Thoracic aorta (tissue), 2 donors: ENCODE measurements around the gene ST7. TPM values are rescaled to one million over a fixed set of nuclear protein-coding genes. Genes with fewer than 3 reads are reported as not detected.

Experiments
- ATAC-seq: fragments of 150-250 bp; one replicate; pipeline ENCODE4 v1.8.0; 2017; ENCODE audit warnings: low read depth; ENCODE audit not compliant: insufficient number of reproducible peaks, low FRiP score
- DNase-seq: peaks from one replicate; pipeline ENCODE4 v3.0.0-alpha.2; 2020; ENCODE audit warnings: low spot score
- H3K27ac ChIP-seq, 2 donors: fragments of 200-600 bp; sonication (generic); 1 replicate in 1 of 2; 2 replicates in 1 of 2; pipeline ENCODE4 v1.5.1; 2016; ENCODE audit warnings: mild to moderate bottlenecking in 2 of 2, moderate library complexity in 2 of 2
- H3K27me3 ChIP-seq: fragments of 200-600 bp; sonication (generic); replicated peaks from 2 replicates; pipeline ENCODE4 v1.6.0; 2016; ENCODE audit warnings: mild to moderate bottlenecking; ENCODE audit not compliant: insufficient read depth
- H3K36me3 ChIP-seq: fragments of 200-600 bp; sonication (generic); one replicate; pipeline ENCODE4 v1.5.1; 2016
- H3K4me1 ChIP-seq, 2 donors: fragments of 200-600 bp; sonication (generic); 1 replicate in 1 of 2; 2 replicates in 1 of 2; pipeline versions ENCODE4 v1.5.1 to v1.6.0; 2016; ENCODE audit warnings: low read depth in 2 of 2, mild to moderate bottlenecking in 1 of 2; ENCODE audit not compliant: control insufficient read depth in 1 of 2
- H3K4me3 ChIP-seq: fragments of 200-600 bp; sonication (generic); 2 replicates; pipeline ENCODE4 v1.5.1; 2016; ENCODE audit warnings: mild to moderate bottlenecking
- H3K9me3 ChIP-seq: fragments of 200-600 bp; sonication (generic); 2 replicates; pipeline ENCODE4 v1.5.1; 2016
- total RNA-seq, 2 donors: library from RNA; depleted of rRNA; stranded (reverse); fragments of >200 nt; gene quantifications; one replicate each; pipeline versions ENCODE4 v1.1.0 to v1.2.3, GENCODE V29; 2016
- TF ChIP-seq, protein P1 (sequence below): fragments of 200-600 bp; sonication (generic); IDR thresholded peaks from one replicate; pipeline ENCODE4 v1.5.1; 2019; ENCODE audit warnings: antibody characterized with exemption

ST7 gene
- total RNA-seq, 2 donors from 2014 or later: 29.8 to 56.2 TPM

DNA sequence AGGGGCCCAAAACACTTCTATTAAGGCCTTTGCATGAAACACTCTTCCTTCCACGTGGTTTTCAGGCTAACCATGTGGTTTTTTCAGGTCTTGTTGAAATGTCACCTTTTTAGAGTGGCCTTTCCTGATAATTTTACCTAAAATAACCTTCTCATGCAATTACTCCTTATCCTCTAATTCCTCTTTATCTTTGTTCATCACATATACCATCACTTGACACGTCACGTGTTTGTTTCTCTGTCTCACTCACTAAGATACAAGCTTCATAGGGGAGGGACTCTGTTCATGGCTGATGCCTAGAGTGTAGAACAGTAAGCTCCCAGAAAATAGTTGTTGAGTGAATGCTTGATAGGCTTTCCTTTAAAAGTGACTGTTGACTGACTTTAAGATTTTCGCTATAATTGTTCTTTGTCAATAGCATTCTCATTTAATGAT is 63.7 kb downstream of the ST7 start:
- no peak for DNase-seq
- Histone ChIP-seq H3K9me3 (no peaks in the 10 kb centered on the region), H3K27me3 (no peaks in the 10 kb centered on the region), H3K27ac (no peak overlapping the region), H3K4me1 (peaks cover 3 to 45% of the 10 kb centered on the region in 2 donors), H3K36me3 (no peaks in the 10 kb centered on the region), H3K4me3 (no peak overlapping the region)
- ATAC-seq: no peak
- TF ChIP-seq, protein P1, sequence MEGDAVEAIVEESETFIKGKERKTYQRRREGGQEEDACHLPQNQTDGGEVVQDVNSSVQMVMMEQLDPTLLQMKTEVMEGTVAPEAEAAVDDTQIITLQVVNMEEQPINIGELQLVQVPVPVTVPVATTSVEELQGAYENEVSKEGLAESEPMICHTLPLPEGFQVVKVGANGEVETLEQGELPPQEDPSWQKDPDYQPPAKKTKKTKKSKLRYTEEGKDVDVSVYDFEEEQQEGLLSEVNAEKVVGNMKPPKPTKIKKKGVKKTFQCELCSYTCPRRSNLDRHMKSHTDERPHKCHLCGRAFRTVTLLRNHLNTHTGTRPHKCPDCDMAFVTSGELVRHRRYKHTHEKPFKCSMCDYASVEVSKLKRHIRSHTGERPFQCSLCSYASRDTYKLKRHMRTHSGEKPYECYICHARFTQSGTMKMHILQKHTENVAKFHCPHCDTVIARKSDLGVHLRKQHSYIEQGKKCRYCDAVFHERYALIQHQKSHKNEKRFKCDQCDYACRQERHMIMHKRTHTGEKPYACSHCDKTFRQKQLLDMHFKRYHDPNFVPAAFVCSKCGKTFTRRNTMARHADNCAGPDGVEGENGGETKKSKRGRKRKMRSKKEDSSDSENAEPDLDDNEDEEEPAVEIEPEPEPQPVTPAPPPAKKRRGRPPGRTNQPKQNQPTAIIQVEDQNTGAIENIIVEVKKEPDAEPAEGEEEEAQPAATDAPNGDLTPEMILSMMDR: no peak

DNA sequence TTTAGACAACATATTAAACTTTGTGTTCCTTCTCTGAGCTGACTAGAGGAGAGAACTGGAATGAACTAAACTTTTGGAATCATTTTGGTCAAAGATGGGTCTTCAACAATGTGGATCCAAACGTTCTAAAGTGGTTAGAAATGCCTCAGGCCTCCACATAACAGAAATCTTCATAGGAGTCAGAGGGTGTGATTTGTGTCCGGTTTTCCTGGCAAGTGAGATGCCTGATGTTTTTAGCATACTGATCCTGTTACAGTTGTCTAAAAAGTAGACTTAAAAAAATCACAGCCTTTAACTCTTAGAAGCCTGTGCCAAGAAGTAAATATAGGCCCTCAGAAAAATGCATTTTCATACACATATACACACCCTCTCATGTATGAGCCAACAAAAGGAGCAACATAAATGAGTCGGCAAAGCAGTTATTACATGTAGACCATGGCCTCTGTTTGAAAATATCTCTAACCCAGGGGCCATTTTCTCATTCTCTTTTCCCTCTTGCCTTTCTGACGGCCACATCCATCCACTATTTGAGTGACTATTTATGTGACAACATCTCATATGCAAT is 64.5 kb downstream of the ST7 start:
- peaks cover 3 to 48% of the 10 kb centered on the region in 2 donors for H3K4me1 ChIP-seq
- no peak for DNase-seq
- ATAC-seq: no peak
- no peaks in the 10 kb centered on the region for H3K36me3 ChIP-seq
- TF ChIP-seq, protein P1: no peak
- H3K9me3 ChIP-seq: no peaks in the 10 kb centered on the region
- H3K4me3 ChIP-seq: no peak overlapping the region
- no peak overlapping the region for H3K27ac ChIP-seq
- H3K27me3 ChIP-seq: no peaks in the 10 kb centered on the region

DNA sequence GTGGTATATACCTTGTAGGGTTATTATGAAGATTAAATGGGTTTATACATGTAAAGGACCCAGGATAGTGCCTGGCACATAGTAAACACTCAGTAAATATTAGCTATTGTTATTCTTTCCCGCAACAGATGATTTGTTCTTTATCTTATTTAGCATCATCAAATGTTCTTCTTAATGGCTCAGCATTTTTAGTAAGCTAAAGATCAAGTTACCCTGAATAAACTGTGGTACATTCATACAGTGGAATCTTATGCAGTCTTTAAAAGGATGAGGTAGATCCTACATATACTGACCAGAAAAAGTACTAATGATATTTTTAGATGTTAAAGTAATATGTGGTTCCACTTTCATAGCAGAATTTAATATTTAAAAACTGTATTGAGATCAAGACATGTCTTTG is 65.4 kb downstream of the ST7 start:
- no peak for DNase-seq
- Histone ChIP-seq H3K4me3 (no peak overlapping the region), H3K27ac (no peak overlapping the region), H3K9me3 (no peaks in the 10 kb centered on the region), H3K27me3 (no peaks in the 10 kb centered on the region), H3K36me3 (no peaks in the 10 kb centered on the region), H3K4me1 (peaks cover 3 to 54% of the 10 kb centered on the region in 2 donors)
- ATAC-seq: no peak
- TF ChIP-seq, protein P1: no peak

DNA sequence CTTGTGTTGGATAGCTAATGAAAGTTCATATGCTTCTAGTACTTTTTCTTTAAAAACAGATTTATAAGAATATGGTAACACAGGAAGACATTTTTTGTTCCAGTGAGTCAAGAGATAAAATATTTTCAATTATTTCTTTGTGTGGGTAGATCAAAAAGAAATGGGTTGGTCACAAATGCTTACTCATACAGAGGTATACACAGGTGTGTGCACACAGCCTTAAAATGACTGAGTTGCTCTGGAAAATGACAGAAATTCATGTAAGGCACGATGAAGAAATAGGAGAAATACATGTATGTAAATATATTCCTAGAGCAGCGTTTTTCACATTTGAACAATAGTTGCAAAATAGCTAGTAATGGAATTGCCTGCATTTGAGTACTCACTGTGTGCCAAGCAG is 66.0 kb downstream of the ST7 start:
- no peaks in the 10 kb centered on the region for H3K36me3 ChIP-seq
- no peaks in the 10 kb centered on the region for H3K9me3 ChIP-seq
- no peaks in the 10 kb centered on the region for H3K27me3 ChIP-seq
- no peak overlapping the region for H3K27ac ChIP-seq
- ATAC-seq: no peak
- TF ChIP-seq, protein P1: no peak
- peaks cover 2 to 55% of the 10 kb centered on the region in 2 donors for H3K4me1 ChIP-seq
- H3K4me3 ChIP-seq: no peak overlapping the region
- no peak for DNase-seq

DNA sequence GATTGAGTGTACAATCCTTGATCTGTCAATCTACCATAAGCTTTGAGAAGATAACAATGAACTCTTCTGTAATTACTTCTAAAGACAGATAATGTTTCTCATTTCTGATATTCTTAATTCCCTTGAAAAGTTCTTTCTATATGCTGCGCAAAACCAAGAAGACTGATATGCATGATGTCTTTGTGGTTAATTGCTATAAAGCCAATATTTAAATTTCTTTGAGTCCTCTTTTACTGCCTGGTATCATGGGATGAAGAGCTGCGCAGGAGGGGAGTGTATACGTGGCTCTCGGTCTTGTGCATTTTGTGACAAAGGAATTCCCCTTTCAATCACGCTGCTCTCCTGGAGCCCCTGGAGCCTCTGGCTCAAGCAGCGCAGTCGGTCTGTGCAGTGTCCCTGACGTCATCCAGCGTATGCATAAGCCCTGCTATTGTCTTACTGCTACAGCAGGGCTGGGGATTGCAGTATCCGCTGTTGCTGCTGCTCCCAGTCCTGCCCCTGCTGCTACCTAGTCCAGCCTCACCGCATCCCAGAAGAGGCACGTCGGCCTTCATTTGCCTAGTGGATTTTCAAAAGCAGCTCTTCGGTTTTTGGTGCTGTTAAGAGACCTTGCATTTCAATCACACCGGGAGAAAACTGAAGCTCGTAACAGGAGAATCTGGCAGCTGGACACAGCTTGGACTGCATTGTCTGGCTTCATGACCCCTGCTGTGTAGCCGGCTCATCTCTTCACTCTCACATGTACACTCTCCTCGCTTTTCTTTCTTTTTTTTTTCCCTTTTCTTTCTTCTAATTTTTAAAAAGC is 66.7 kb downstream of the ST7 start:
- DNase-seq: peak; percentile 8
- peak overlapping the region; percentile 72 for H3K4me3 ChIP-seq
- peak overlapping the region; percentile 36 to 58 for H3K27ac ChIP-seq
- TF ChIP-seq, protein P1: no peak
- H3K4me1 ChIP-seq: peaks cover 0 to 62% of the 10 kb centered on the region in 2 donors
- no peaks in the 10 kb centered on the region for H3K36me3 ChIP-seq
- H3K9me3 ChIP-seq: no peaks in the 10 kb centered on the region
- ATAC-seq: peak; percentile 47
- H3K27me3 ChIP-seq: no peaks in the 10 kb centered on the region
